GM18499 (cell line): ENCODE results near the gene TSHZ2.
A peak's percentile ranks its signal among the peaks of the same experiment; 100 is the strongest.

ENCODE experiments used
- ATAC-seq: cut with Tn5 transposase; IDR thresholded peaks from one replicate; pipeline ENCODE4 v1.9.1; 2021; ENCODE audit warnings: moderate number of reproducible peaks; ENCODE audit not compliant: insufficient read depth, unreplicated experiment

Gene TSHZ2

DNA sequence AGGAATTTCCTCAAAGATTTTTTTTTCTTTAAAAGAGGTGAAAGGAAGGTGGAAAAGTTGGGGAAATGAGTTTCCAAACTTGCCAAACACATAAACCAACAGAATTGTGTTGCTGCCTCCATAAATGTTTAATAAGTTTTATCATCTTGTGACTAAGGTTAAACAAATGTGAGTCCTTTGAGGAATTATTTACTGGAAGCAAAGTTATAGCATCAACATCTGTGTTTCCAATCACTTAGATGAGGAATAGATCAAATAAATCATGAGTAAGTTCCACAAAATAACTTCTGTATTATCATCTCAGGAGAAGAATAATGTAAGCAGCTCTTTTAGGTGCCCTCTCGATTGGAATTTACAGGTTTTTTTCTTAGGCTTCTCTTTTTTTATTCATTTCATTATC lies 20.5 kb downstream of the TSHZ2 start:
- ATAC-seq = no peak

DNA sequence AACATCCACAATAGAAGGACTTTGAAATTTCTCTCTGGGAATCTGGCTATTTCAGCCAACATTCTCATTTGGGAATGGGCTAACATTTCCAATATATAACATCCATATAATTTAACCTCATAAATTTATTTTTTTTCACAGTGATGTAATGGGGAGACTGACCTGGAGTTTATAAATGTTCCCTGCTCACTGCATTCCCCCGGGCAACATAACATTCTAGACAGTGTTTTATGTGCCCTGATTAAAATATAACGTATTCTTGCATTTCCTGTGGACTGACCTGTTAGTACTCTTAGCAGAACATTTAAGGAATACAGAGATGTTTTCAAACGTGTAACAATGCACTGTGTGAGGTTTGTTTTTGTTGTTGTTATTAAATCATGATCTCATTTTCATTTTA lies 20.9 kb downstream of the TSHZ2 start:
- no peak for ATAC-seq

DNA sequence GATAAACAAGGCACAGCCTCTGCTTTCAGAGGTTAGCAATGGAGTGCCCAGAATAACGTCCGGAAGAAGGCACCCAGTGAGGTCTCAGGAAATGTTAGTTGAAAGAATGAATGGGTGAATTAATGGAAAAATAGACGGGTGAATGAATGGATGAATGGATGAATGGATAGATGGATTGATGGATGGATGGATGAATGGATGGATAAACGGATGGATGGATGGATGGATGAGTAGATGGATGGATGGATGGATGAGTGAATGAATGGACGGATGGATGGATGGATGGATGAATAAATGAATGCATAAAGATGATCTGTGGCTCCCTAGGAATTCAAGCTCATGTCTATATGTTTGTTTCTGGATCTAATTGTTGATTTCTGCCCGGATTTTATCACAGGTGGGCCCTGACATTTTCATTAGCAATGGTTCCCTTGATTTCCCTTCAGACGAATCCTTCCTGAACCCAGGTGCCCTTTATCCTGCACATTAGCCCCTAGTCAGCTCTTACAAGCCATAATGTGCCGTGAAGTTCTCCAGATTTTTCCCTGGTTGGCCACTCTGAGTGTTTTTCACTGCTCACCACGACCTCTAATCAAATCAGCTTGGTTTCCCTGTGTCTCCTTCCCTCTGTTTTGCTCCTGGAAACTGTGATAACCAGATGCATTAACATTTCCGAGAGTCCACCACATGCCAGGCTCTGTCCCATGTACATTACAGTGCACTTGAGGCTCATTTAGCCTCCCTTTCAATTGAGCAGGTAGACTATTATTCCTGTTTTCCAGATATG lies 22.2 kb downstream of the TSHZ2 start:
- ATAC-seq = no peak

DNA sequence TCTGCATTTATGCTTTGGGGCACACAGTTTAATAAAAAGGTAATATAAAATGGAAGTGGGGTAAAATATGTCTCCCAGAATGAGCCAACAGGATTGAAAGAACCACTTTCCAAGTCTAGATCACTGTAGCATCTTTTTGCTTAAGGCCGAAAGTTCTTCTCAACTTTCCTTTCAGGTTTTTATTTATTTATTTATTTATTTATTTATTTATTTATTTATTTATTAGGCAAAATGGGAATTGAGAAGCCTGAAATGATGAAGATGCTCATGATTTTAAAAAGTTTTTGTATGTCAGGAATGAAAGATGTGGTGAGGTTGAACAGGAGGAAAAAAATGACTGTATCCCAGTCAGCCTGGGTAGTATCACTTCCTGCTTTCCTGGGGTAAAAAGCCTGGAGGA lies 24.0 kb downstream of the TSHZ2 start:
- ATAC-seq = no peak

DNA sequence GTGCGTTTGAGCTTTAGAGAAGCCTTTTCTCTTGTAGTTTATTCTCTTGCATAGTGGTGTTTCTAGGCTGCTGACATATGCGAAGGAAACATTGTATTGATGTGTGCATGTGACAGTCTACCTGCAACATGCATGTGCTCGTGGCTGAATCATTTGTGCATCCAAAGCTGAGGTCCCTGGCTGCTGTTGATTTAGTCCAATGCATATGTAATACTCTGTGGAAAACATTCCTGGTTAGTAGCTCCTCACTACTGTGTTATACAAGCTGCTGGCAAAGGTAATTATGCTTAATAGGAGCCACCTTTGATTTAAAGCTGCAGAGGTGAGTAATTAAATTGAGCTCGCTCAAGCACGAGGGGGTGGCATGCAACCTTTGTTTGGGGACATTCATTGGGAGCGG lies 24.5 kb downstream of the TSHZ2 start:
- no peak for ATAC-seq

DNA sequence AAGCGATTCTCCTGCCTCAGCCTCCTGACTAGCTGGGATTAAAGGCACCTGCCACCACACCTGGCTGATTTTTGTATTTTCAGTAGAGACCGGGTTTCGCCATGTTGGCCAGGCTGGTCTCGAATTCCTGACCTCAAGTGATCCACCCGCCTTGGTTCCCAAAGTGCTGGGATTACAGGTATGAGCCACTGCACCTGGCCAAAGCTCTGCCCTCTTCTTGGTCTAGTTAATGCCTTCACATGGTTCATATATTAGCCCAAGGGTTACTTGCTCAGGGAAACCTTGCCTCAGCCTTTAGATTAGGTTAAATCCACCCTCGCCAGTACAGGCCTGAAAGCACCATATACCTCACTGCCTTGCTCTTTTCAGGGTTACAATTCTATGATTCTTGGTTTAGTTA lies 26.1 kb downstream of the TSHZ2 start:
- ATAC-seq = no peak

DNA sequence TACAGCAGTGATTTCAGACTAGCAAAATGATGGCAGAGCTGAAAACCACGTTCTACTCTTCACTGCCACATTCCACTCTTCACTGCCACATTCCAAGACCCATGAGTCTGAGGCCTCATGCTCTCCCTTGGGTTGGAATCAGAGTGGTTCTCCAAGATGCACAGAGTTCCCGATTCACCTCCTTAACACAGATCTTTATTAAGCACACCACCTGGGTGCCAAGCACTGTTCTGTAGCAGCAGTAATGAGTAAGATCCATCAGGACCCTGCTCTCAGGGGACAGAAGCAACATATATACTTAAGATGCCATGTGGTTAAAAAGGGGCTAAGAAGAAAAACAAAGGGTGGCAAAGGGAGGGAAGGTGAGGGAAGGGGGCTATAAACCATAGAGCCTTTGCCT lies 26.9 kb downstream of the TSHZ2 start:
- no peak for ATAC-seq

DNA sequence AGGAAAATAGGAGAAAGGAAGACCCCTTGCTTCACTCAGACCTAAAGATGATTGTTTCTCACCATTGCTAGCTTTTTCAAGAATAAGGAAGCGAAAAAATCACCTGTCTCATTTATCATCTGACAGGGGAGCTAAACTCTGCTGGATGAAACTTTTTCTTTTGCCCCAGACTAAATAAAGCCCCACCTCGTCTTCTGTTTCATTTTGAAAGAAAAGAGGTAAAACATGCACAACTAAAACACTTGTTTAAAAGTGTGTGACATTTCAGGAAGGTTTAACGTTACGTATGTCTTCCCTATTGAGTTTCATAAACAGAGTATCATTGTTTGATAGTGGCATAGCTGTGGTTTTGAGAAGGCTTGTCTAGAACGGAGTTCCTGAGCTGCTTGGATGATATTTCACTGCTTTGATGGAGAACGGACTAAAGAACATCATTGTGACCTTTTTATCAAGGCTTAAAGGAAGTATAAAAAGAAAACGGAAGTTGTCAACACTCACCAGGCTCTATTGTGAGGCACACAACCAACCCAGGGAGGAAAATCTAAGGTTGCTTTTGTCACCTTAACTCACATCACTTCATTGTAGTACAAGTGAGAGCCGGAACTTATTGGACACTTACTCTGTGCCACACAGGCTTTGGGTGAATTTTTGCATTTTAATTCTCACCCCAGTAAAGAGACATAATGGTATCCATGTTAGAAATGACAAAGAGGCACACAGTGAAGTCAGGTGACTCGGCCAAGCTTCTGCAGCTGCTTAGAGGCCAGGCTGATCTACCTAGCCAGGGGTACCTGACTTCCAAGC lies 29.5 kb downstream of the TSHZ2 start:
- peak; percentile 36 for ATAC-seq

DNA sequence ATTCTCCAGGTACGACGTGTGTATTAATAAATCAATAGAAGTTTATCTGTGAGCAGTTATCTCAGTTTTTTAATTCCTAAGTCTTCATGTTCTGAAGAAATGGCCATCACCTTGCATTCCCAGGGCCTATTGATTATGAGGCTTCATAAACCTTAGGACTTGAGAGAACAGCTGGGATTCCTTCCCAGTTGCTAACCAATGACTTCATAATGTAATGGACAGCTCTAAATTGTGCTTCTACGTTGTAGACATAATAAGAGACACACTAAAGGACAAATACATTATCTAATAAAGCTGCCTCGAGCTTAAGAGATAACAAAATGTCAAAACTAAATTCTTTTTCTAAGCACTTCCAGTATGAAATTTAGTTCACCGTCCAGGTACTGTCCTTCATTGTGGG lies 30.6 kb downstream of the TSHZ2 start:
- no peak for ATAC-seq

DNA sequence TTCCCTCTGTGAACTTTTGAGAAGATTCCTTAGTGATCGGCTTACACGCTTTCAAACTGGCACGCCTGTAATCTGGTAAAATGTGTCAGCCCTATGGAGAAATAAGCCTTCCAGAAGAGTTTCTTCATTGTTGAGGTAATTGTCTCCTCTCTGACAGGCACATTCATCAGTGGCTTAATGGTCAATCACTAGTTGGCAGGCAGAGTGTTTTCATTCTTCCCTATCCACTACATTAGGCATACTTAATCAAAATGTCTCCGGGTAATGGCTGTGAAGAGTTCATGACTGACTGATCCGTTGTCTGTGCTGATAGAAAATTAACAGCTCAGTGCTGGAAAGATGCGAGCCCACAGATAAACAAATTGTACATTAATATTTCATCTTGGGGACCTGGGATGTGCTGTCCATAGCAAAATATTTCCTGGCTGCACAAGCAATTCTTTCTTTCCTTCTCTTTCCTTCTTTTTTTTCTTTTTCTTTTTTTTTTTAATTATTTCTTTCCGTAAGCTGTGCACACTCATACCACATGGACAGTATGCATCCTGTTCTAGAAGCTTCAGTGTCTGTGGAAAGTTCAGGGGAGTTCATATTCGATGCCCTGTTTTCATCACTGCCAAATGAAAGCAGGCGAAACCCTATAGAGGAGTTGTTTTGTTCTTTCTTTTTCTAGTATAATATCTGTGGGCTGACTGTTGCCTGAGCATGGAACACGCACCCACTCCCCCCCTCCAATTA lies 31.4 kb downstream of the TSHZ2 start:
- ATAC-seq = no peak

DNA sequence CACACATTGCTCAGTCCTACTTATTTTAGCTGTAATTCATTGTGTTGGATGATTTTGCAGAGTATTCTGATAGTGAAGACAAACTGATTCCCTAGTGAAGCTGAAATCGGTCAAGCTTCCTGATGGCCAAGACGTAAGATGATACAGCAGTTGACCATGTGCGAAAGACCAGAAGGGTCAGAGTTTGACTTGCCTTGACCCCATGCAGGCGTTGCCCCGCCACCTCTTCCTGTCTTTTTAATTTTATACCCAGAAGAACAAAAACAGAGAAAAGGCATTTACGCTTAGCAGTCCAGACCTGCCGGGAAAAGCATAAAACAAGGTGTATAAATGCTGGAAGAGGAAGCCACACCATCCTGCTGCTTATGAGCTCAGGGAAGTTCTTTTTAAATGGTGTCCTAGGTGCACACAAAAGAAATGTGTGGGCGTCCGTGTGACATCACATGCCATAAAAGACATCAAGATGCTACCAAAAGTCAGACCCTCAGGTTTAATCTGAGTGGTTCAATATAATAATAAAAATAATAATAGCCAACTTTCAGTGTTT lies 32.2 kb downstream of the TSHZ2 start:
- ATAC-seq = no peak

DNA sequence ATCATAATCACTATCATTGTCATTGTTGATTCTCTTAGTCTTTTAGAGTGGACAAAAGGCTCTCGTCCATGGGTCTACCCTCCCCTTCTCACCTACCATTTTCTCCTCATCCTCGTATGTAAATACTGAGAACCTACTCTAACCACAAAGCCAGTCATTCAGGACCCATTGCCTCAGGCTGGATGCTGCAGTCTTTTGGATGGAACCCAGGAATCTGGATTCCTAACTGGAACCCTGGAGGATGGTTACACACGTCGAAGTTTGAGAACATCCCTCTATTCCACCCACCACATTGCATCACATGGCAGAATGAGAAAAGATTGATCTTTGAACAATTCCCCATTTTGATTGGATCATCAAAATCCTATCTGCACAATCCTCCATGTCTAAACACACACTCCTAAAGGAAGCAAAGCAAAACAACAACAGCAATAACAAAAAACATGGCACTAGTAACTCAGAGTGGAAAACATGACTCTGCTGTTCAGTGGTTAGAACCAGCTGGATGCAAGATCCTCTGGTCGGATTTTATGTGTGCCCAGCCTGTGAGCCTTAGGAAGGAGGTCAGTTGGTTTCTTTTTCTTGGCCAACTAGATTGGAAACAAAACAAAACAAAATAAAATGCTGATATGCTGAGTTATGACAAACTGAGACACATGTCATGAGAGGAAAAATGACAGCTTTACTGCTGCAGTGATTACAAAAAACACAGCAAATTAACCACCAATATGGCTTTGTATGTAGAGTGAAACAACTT lies 38.0 kb downstream of the TSHZ2 start:
- no peak for ATAC-seq

DNA sequence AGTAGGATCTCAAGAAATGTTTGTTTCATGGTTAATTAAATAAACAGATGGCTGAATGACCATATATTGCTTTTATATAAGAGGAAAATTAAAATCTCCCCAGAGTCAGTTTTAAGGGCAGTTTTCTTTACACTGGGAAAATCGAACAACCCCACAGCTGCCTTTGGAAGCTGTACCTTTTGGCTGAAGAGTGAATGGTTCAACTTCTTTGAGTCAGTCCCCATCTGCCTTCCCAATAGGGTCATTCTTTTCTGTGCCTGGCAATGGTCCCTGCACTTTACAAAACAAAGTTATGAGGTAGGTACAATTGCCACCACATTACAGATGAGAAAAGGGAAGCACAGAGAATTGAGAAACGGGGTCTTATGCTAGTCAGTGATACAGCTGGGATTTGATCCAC lies 39.5 kb downstream of the TSHZ2 start:
- no peak for ATAC-seq

DNA sequence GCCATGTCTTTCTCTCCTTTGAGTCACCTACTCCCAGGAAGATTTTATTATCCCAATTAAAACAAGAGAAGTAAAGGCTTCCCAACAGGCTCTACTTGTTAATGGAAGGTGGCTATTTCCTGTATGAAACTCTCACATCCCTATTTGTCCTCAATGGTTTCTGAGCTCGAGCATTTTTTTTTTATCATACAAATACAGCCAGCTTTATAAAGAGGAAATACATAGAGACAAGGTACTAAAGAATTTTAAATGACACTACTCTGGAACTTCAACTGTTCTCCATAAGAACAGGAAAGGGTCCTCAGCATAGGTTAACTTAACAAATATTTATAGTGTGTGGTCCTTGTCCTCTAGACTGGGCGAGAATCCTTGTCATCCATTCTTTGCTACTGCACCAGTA lies 41.0 kb downstream of the TSHZ2 start:
- no peak for ATAC-seq

DNA sequence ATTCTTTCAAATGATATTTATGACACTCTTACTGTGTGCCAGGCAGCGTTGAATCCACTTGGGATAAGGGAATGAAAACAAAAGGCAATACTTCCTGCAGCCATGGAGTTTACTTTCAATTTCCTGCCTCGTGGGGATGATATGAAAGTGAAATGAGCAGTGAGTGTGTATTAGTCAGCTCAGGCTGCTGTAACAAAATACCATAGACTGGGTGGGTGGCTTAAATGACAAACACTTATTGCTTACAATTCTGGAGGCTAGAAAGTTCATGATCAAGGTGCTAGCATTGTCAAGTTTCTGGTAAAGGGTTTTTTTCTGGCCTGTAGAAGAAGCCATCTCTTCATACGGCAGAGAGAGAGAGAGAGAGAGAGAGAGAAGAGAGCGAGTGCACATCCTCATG lies 41.7 kb downstream of the TSHZ2 start:
- ATAC-seq = no peak

DNA sequence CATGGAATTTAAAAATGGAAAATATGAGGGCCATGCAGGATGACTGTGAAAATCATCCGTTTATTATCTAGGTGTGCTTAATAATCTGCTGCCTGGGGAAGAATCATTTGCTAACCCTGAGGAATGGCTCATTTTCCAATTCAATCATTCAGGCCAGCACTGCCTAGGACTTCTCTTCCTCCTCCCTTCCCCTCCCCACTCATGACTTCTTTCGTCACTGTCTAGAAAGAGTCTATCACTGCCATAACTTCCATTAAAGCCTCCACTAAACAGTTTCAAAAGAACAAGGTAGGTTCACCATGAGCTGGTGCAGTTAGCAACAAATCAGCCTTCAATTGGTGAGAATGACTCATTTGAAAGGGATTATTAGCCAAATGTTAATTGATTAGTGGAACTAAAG lies 43.9 kb downstream of the TSHZ2 start:
- ATAC-seq = no peak

DNA sequence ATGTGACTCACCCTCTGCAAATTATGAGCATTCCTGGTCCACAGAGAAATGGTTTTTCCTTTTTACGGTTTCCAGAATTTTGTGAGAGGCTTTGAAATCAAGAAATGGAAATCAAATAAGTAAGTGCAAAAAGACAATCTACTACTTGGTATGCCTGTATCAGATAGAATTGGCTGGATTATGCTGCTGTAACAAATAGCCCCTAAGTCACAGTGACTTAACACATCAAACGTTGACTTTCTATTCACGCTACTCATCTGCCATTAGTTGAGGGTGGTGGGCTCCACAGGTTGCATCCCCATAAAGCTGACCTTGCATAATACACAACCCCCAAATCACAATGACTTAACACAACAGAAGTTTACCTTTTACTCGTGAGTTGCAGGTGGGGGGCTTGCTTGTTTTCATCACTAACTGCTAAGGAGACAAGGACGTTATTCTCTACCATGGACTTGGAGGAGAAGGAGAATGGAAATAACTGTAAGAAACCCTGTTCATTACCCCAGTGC lies 44.4 kb downstream of the TSHZ2 start:
- ATAC-seq = no peak

DNA sequence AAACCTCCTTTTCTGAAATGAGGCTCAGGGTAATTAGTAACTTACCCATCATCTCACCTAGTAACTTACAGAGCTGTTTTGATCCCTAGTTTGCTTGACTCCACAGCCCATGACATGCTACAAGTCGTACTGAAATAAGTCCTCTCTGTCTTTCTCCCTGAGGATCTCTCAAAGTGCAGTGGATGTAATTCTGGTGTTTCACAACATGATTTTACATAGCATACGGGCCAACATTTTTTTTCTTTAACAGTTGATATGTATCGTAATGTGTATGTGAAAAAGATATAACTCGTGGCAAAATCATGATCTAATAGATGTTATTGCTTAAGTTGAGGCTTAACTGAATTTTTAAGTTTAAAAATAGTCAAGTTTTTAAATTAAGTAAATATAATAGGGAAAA lies 45.0 kb downstream of the TSHZ2 start:
- ATAC-seq = no peak

DNA sequence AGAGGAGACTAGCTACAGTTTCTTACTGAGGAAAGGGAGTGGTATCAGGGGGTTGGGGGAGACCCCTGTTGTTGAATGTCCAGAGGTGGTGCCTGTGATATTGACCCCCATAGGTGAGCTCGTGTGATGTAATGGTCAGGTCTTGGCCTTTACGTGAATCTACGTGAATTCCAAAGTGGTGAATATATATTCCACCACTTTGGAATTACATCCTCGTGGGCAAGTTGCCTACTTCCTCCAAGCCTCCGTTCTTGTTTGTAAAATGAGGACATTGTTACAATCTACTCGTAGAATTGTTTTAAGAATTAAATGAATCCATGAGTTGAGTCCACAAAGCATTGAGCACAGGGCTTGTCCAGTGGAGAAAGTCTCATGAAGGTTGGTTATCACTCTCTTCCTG lies 47.3 kb downstream of the TSHZ2 start:
- no peak for ATAC-seq

DNA sequence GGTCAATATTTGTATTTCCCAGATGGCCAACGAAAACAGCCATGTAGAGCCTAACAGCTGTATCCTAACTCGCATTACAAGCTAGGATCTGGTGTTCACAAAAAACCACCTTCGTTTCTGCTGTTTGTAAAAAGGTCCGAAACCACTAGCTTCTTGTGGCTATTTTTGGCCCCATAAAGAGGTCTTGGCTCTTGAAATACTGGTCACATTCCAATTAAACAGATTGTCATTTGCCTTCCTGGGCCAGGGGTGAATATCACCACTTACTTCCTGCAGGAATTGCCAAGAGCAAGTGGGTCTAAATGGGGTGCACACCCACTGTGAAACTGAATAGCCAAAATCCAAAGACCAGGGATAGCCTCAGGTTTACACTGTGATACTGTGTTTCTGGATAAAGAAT lies 48.2 kb downstream of the TSHZ2 start:
- ATAC-seq = no peak
